OCI-LY1 (cell line): Measurements from ENCODE around the gene ARHGAP8.

Source experiments
- EZH2 ChIP-seq: fragments of 200-600 bp; sonication (generic), shearing (Covaris generic); IDR thresholded peaks from 2 replicates; pipeline ENCODE4 v1.8.0; 2017; ENCODE audit warnings: borderline replicate concordance, mixed run types, mild to moderate bottlenecking, antibody characterized with exemption, low read length, moderate library complexity, mixed read lengths
- TF ChIP-seq, protein P1 (sequence below): fragments of 200-600 bp; sonication (generic), shearing (Covaris generic); IDR thresholded peaks from 2 replicates; pipeline ENCODE4 v1.5.1; 2017; ENCODE audit warnings: mild to moderate bottlenecking, antibody characterized with exemption, low read length, moderate library complexity, mixed read lengths

DNA sequence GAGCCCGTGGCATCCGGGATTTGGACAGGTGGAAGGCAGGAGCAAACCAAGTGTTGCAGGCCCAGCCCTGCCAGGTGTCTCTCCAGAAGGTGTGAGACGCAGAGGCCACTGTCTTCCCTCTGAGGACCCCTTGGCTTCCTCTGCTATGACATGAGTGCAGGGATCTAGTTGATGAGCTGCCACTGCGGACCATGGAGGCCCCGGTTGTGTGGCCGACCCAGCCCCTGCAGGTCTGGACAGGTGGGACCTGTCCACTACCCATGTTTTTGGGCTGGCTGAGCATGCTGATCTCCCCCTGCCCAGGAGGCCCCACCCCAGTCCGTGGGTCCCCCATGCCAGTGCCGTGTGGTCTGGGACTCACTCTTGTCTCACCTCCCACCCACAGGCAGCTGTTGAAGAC is 27.5 kb upstream of the ARHGAP8 start:
- TF ChIP-seq, protein P1, sequence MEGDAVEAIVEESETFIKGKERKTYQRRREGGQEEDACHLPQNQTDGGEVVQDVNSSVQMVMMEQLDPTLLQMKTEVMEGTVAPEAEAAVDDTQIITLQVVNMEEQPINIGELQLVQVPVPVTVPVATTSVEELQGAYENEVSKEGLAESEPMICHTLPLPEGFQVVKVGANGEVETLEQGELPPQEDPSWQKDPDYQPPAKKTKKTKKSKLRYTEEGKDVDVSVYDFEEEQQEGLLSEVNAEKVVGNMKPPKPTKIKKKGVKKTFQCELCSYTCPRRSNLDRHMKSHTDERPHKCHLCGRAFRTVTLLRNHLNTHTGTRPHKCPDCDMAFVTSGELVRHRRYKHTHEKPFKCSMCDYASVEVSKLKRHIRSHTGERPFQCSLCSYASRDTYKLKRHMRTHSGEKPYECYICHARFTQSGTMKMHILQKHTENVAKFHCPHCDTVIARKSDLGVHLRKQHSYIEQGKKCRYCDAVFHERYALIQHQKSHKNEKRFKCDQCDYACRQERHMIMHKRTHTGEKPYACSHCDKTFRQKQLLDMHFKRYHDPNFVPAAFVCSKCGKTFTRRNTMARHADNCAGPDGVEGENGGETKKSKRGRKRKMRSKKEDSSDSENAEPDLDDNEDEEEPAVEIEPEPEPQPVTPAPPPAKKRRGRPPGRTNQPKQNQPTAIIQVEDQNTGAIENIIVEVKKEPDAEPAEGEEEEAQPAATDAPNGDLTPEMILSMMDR, result no peak
- TF ChIP-seq EZH2, result no peak
